ENCODE results near the gene TRAPPC3.

GRCh38 chr1:36101546-36101945 lies 47.7 kb downstream of the TRAPPC3 start:
- TF ChIP-seq CTCF (conservative IDR thresholded peaks at IDR 0.05; ENCODE audit: low read length) (no peak), EZH2phosphoT487 (IDR thresholded peaks at IDR 0.05; ENCODE audit: borderline replicate concordance, low read depth, low read length) (no peak)
